K562 (cell line): ENCODE results near the gene CAPZB. TPM values are rescaled to one million over a fixed set of nuclear protein-coding genes. Genes with fewer than 3 reads are reported as not detected.

ENCODE experiments used
- ASH1L ChIP-seq: fragments of 450-650 bp; IDR thresholded peaks from 2 replicates; pipeline ENCODE4 v1.6.1; 2018; ENCODE audit warnings: borderline replicate concordance, mild to moderate bottlenecking, low read depth; ENCODE audit not compliant: partially characterized antibody
- ATF1 ChIP-seq, 2 experiments: fragments of 450-650 bp in 1 of 2; IDR thresholded peaks; 2 replicates each; pipeline ENCODE4 v1.6.1; 2016; ENCODE audit warnings: missing compliant biosample characterization in 1 of 2, missing genetic modification characterization in 1 of 2
- CAMTA2 ChIP-seq: fragments of 250-450 bp; sonication (Bioruptor Pico); conservative IDR thresholded peaks from 2 replicates; pipeline ENCODE4 v1.5.1; 2022
- CHD1 ChIP-seq: fragments of 200-600 bp; sonication (generic); IDR thresholded peaks from one replicate; pipeline ENCODE4 v1.6.1; 2012; ENCODE audit warnings: mild to moderate bottlenecking, moderate library complexity, low read length, inconsistent platforms
- DPF2 ChIP-seq: fragments of 450-650 bp; IDR thresholded peaks from 2 replicates; pipeline ENCODE4 v1.6.1; 2016
- FOSL1 ChIP-seq: fragments of 200-800 bp; sonication (Bioruptor generic); conservative IDR thresholded peaks from 2 replicates; pipeline ENCODE4 v1.6.1; 2016; ENCODE audit warnings: missing genetic modification characterization, missing compliant biosample characterization
- HDAC2 ChIP-seq: fragments of 450-650 bp; IDR thresholded peaks from 2 replicates; pipeline ENCODE4 v1.6.1; 2016; ENCODE audit warnings: mild to moderate bottlenecking
- KLF6 ChIP-seq: fragments of 250-450 bp; sonication (Bioruptor Pico); IDR thresholded peaks from 2 replicates; pipeline ENCODE4 v1.4.0; 2020; ENCODE audit warnings: mild to moderate bottlenecking, moderate library complexity, borderline replicate concordance
- LCOR ChIP-seq: sonication (generic); formaldehyde crosslinking; IDR thresholded peaks from 2 replicates; pipeline ENCODE4 v1.8.0; 2022; ENCODE audit warnings: mild to moderate bottlenecking, missing genetic modification reagents
- MTA3 ChIP-seq: fragments of 450-650 bp; formaldehyde crosslinking; IDR thresholded peaks from 2 replicates; pipeline ENCODE4 v1.6.1; 2017; ENCODE audit warnings: mild to moderate bottlenecking, borderline replicate concordance
- MYNN ChIP-seq, 2 experiments: sonication (generic); formaldehyde crosslinking in 1 of 2; IDR thresholded peaks; 2 replicates each; pipeline versions ENCODE4 v1.5.0 to v1.6.1; 2016 to 2020; ENCODE audit warnings: antibody characterized with exemption in 1 of 2, missing genetic modification reagents in 1 of 2
- NELFE ChIP-seq: IDR thresholded peaks from 2 replicates; pipeline ENCODE4 v1.6.1; 2011; ENCODE audit warnings: mild to moderate bottlenecking; ENCODE audit not compliant: insufficient read depth, insufficient read length
- PHF8 ChIP-seq: fragments of 200-600 bp; sonication (generic); IDR thresholded peaks from 2 replicates; pipeline ENCODE4 v1.6.1; 2012; ENCODE audit warnings: mixed run types, mild to moderate bottlenecking, inconsistent platforms, low read length, moderate library complexity, borderline replicate concordance
- POLR2AphosphoS2 ChIP-seq: IDR thresholded peaks from 2 replicates; pipeline ENCODE4 v1.6.1; 2012; ENCODE audit warnings: low read length, improper control_type of control experiment
- RBM14 ChIP-seq: fragments of 200-400 bp; formaldehyde crosslinking; IDR thresholded peaks from 2 replicates; pipeline ENCODE4 v1.6.1; 2018; ENCODE audit warnings: low read depth, mild to moderate bottlenecking, low read length, moderate library complexity, borderline replicate concordance; ENCODE audit not compliant: insufficient read depth
- SAFB2 ChIP-seq: fragments of 200-400 bp; formaldehyde crosslinking; IDR thresholded peaks from 2 replicates; pipeline ENCODE4 v1.6.1; 2018; ENCODE audit warnings: borderline replicate concordance, low read length, low read depth, moderate library complexity; ENCODE audit not compliant: severe bottlenecking
- SOX6 ChIP-seq: fragments of 450-650 bp; IDR thresholded peaks from 2 replicates; pipeline ENCODE4 v1.6.1; 2014; ENCODE audit warnings: mild to moderate bottlenecking
- TARDBP ChIP-seq: fragments of 450-650 bp; IDR thresholded peaks from 2 replicates; pipeline ENCODE4 v1.6.1; 2016
- TEAD2 ChIP-seq: fragments of 450-650 bp; IDR thresholded peaks from 2 replicates; pipeline ENCODE4 v1.6.1; 2016; ENCODE audit warnings: missing genetic modification characterization, control low read depth, missing compliant biosample characterization
- TEAD4 ChIP-seq, 2 experiments: sonication (generic) in 1 of 2; formaldehyde crosslinking in 1 of 2; IDR thresholded peaks; 2 replicates each; pipeline versions ENCODE4 v1.6.1 to v1.8.0; 2012 to 2022; ENCODE audit warnings: borderline replicate concordance in 1 of 2, inconsistent platforms in 1 of 2, low read length in 1 of 2, mild to moderate bottlenecking in 1 of 2, missing genetic modification reagents in 1 of 2
- TRIM28 ChIP-seq: fragments of 450-650 bp; IDR thresholded peaks from 2 replicates; pipeline ENCODE4 v1.6.1; 2017
- ZBTB17 ChIP-seq: fragments of 450-650 bp; formaldehyde crosslinking; IDR thresholded peaks from 2 replicates; pipeline ENCODE4 v1.4.0; 2020; ENCODE audit warnings: mild to moderate bottlenecking
- ZMIZ1 ChIP-seq, 2 experiments: fragments of 150-350 bp in 1 of 2; IDR thresholded peaks; 2 replicates each; pipeline ENCODE4 v1.6.1; 2012 to 2016; ENCODE audit warnings: low read depth in 2 of 2, low read length in 2 of 2, mild to moderate bottlenecking in 1 of 2, moderate library complexity in 1 of 2
- ZNF146 ChIP-seq: IDR thresholded peaks from one replicate; pipeline ENCODE4 v1.6.1; 2018; ENCODE audit warnings: missing compliant biosample characterization; ENCODE audit not compliant: unreplicated experiment
- ZNF507 ChIP-seq: conservative IDR thresholded peaks from 2 replicates; pipeline ENCODE4 v1.6.1; 2017; ENCODE audit warnings: missing genetic modification characterization, missing compliant biosample characterization
- ZNF644 ChIP-seq: fragments of 200-800 bp; sonication (Bioruptor generic); IDR thresholded peaks from 2 replicates; pipeline ENCODE4 v1.6.1; 2016; ENCODE audit warnings: low read depth, missing genetic modification characterization, missing compliant biosample characterization
- polyA plus RNA-seq, 8 experiments: library from polyadenylated mRNA; depleted of rRNA in 4 of 8; stranded (reverse) in 5 of 8; unstranded in 3 of 8; fragments of >200 nt; fragmentation: Nextera tagmentation in 2 of 8; fragmentation: Illumina TruSeq in 1 of 8; extraction: Ambion mirVana in 2 of 8; extraction: Trizol in 1 of 8; gene quantifications; 2 replicates each; pipeline versions ENCODE4 v1.2.1 to v1.2.3, GENCODE V29; 2011 to 2014; ENCODE audit warnings: inconsistent platforms in 1 of 8, missing spikeins in 1 of 8
- total RNA-seq, 7 experiments: library from RNA; depleted of rRNA in 6 of 7; stranded (reverse); fragments of >200 nt in 6 of 7; fragmentation: Illumina TruSeq in 2 of 7; extraction: Trizol in 2 of 7; gene quantifications; 2 replicates each; pipeline versions ENCODE4 v1.2.1 to v1.2.3, GENCODE V29; 2011 to 2021; ENCODE audit warnings: low replicate concordance in 1 of 7

The CAPZB gene
- total and polyA plus RNA-seq, 9 of the 15 experiments (the other 6 are each of a cell fraction or from before 2014, with no cell fraction given), result 57.6 to 297 (median 125) TPM

- no peak for TF ChIP-seq ZMIZ1 (IDR thresholded peaks at IDR 0.05; ENCODE audit: low read depth in 2 of 2, low read length in 2 of 2)
- TF ChIP-seq ZBTB17 (CRISPR knock-in tag), result peak; percentile 80
- TF ChIP-seq NELFE, result no peak
- peak; percentile 97 for TF ChIP-seq FOSL1 (tag)
- TF ChIP-seq HDAC2, result peak; percentile 49; the same call in 1 of the 2 replicates
- TF ChIP-seq RBM14, result no peak
- 0 out of 2 replicates have a peak, but pooled peaks have one; percentile 37 for TF ChIP-seq KLF6
- no peak; the same call in 1 of the 2 replicates for TF ChIP-seq TRIM28
- peak; percentile 91 for TF ChIP-seq PHF8
- TF ChIP-seq ASH1L, result no peak
- TF ChIP-seq ATF1 (CRISPR knock-in tag; IDR thresholded peaks at IDR 0.05), result no peak; the same call in 1 of the 2 replicates
- TF ChIP-seq ATF1 (tag; IDR thresholded peaks at IDR 0.05), result peak; percentile 55; the same call in 1 of the 2 replicates
- TF ChIP-seq ZNF644 (tag), result no peak
- peak; percentile 71 for TF ChIP-seq CHD1
- peak; percentile 3; the same call in 1 of the 2 replicates for TF ChIP-seq POLR2AphosphoS2
- peak; percentile 67 for TF ChIP-seq MTA3
- peak; percentile 85 for TF ChIP-seq DPF2
- peak; percentile 72; the same call in 1 of the 2 replicates for TF ChIP-seq MYNN (IDR thresholded peaks at IDR 0.05)
- TF ChIP-seq MYNN (CRISPR knock-in tag; IDR thresholded peaks at IDR 0.05), result no peak
- TF ChIP-seq SOX6, result 0 out of 2 replicates have a peak, but pooled peaks have one; percentile 9
- no peak for TF ChIP-seq SAFB2
- TF ChIP-seq CAMTA2, result peak; percentile 92
- no peak for TF ChIP-seq ZNF146
- no peak for TF ChIP-seq TEAD2
- peak; percentile 93; the same call in 1 of the 2 replicates for TF ChIP-seq LCOR (CRISPR knock-in tag)
- TF ChIP-seq ZNF507 (tag), result no peak
- peak; percentile 63; the same call in 1 of the 2 replicates for TF ChIP-seq TARDBP
- TF ChIP-seq TEAD4 (IDR thresholded peaks at IDR 0.05; ENCODE audit: low read length), result no peak; the same call in 1 of the 2 replicates
- TF ChIP-seq TEAD4 (CRISPR knock-in tag; IDR thresholded peaks at IDR 0.05; ENCODE audit: borderline replicate concordance), result 0 out of 2 replicates have a peak, but pooled peaks have one; percentile 50
Observed at GRCh38 chr1:19311931-19312781, 173.2 kb downstream of the CAPZB start, which contains the start of the genes AKR7A2 and SLC66A1 (continued).
